ENCODE data around the gene SLC30A1. TPM values are rescaled to one million over a fixed set of nuclear protein-coding genes. Genes with fewer than 3 reads are reported as not detected.
A peak's percentile ranks its signal among the peaks of the same experiment; 100 is the strongest.

SLC30A1 gene
- total and polyA plus RNA-seq, 2 of the 13 experiments (the other 11 are each of a cell fraction or from before 2014, with no cell fraction given) = 5.9 to 24.4 TPM

DNA sequence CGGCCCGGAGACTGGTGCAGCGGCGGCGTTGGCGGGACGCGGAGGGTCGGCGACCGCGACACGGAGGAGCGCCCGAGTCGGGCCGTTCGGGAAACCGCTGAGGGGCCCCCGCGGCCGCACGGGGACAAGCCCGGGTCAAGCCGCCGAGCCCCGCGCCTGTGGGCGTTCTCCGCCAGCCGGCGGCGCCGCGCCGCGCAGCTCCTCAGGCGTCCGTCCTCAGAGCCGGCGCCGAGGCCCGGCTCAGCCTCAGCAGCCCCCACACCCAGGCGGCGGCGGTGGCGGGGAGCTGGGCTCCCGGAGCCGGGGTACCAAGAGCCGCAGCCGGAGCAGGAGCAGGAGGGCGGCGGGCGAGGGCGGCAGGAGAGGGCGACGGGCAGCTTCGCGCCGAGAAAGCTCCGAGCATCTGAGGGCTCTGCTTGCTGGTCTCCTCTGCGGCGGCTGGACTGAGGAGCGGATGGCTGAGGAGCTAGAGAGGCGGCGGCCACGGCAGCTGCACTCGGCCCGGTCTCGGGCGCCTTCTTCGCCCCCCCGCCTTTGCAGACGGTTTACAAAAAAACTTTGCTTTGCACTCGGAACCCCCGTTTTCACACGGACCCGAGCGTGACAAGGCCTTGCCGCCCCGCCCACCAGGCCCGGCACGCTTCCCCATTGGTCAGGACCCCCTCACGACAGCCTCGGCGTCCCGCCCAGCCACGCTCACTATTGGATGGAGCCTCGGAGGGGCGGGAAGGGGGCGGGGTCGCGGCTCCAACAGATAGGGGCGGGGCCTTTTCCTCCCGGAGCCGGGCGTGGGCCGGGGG is at the start of gene SLC30A1 (continued):
- peak; percentile 43; the same call in 1 of the 2 replicates for TF ChIP-seq HNF4G (IDR thresholded peaks at IDR 0.05; ENCODE audit: borderline replicate concordance, low read depth, low read length)
- TF ChIP-seq HNF4G (CRISPR knock-in tag; IDR thresholded peaks at IDR 0.05; ENCODE audit: borderline replicate concordance, low read depth) = no peak
- no peak for TF ChIP-seq RXRB (CRISPR knock-in tag; IDR thresholded peaks at IDR 0.05; ENCODE audit: borderline replicate concordance)
- TF ChIP-seq PAWR (CRISPR knock-in tag; IDR thresholded peaks at IDR 0.05; ENCODE audit: borderline replicate concordance) = no peak
- no peak for TF ChIP-seq GPN1 (CRISPR knock-in tag; IDR thresholded peaks at IDR 0.05; ENCODE audit: borderline replicate concordance)
- no peak; the same call in 1 of the 2 replicates for TF ChIP-seq ZNF556 (CRISPR knock-in tag; IDR thresholded peaks at IDR 0.05; ENCODE audit: borderline replicate concordance)
- TF ChIP-seq, protein P1, sequence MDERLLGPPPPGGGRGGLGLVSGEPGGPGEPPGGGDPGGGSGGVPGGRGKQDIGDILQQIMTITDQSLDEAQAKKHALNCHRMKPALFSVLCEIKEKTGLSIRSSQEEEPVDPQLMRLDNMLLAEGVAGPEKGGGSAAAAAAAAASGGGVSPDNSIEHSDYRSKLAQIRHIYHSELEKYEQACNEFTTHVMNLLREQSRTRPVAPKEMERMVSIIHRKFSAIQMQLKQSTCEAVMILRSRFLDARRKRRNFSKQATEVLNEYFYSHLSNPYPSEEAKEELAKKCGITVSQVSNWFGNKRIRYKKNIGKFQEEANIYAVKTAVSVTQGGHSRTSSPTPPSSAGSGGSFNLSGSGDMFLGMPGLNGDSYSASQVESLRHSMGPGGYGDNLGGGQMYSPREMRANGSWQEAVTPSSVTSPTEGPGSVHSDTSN (CRISPR knock-in tag; IDR thresholded peaks at IDR 0.05) = no peak
- no peak for TF ChIP-seq DMAP1 (CRISPR knock-in tag; IDR thresholded peaks at IDR 0.05)
- TF ChIP-seq, protein P2, sequence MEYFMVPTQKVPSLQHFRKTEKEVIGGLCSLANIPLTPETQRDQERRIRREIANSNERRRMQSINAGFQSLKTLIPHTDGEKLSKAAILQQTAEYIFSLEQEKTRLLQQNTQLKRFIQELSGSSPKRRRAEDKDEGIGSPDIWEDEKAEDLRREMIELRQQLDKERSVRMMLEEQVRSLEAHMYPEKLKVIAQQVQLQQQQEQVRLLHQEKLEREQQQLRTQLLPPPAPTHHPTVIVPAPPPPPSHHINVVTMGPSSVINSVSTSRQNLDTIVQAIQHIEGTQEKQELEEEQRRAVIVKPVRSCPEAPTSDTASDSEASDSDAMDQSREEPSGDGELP (IDR thresholded peaks at IDR 0.05; ENCODE audit: borderline replicate concordance, low read depth) = no peak
- TF ChIP-seq, protein P3, sequence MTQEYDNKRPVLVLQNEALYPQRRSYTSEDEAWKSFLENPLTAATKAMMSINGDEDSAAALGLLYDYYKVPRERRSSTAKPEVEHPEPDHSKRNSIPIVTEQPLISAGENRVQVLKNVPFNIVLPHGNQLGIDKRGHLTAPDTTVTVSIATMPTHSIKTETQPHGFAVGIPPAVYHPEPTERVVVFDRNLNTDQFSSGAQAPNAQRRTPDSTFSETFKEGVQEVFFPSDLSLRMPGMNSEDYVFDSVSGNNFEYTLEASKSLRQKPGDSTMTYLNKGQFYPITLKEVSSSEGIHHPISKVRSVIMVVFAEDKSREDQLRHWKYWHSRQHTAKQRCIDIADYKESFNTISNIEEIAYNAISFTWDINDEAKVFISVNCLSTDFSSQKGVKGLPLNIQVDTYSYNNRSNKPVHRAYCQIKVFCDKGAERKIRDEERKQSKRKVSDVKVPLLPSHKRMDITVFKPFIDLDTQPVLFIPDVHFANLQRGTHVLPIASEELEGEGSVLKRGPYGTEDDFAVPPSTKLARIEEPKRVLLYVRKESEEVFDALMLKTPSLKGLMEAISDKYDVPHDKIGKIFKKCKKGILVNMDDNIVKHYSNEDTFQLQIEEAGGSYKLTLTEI (CRISPR knock-in tag; conservative IDR thresholded peaks at IDR 0.05) = no peak
- peak; percentile 27; the same call in 1 of the 2 replicates for TF ChIP-seq REPIN1 (CRISPR knock-in tag; IDR thresholded peaks at IDR 0.05; ENCODE audit: borderline replicate concordance, low read depth)
- TF ChIP-seq EED (CRISPR knock-in tag; IDR thresholded peaks at IDR 0.05) = no peak
- TF ChIP-seq, protein P4, sequence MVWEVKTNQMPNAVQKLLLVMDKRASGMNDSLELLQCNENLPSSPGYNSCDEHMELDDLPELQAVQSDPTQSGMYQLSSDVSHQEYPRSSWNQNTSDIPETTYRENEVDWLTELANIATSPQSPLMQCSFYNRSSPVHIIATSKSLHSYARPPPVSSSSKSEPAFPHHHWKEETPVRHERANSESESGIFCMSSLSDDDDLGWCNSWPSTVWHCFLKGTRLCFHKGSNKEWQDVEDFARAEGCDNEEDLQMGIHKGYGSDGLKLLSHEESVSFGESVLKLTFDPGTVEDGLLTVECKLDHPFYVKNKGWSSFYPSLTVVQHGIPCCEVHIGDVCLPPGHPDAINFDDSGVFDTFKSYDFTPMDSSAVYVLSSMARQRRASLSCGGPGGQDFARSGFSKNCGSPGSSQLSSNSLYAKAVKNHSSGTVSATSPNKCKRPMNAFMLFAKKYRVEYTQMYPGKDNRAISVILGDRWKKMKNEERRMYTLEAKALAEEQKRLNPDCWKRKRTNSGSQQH (CRISPR knock-in tag; IDR thresholded peaks at IDR 0.05; ENCODE audit: low read depth) = no peak
- TF ChIP-seq, protein P5, sequence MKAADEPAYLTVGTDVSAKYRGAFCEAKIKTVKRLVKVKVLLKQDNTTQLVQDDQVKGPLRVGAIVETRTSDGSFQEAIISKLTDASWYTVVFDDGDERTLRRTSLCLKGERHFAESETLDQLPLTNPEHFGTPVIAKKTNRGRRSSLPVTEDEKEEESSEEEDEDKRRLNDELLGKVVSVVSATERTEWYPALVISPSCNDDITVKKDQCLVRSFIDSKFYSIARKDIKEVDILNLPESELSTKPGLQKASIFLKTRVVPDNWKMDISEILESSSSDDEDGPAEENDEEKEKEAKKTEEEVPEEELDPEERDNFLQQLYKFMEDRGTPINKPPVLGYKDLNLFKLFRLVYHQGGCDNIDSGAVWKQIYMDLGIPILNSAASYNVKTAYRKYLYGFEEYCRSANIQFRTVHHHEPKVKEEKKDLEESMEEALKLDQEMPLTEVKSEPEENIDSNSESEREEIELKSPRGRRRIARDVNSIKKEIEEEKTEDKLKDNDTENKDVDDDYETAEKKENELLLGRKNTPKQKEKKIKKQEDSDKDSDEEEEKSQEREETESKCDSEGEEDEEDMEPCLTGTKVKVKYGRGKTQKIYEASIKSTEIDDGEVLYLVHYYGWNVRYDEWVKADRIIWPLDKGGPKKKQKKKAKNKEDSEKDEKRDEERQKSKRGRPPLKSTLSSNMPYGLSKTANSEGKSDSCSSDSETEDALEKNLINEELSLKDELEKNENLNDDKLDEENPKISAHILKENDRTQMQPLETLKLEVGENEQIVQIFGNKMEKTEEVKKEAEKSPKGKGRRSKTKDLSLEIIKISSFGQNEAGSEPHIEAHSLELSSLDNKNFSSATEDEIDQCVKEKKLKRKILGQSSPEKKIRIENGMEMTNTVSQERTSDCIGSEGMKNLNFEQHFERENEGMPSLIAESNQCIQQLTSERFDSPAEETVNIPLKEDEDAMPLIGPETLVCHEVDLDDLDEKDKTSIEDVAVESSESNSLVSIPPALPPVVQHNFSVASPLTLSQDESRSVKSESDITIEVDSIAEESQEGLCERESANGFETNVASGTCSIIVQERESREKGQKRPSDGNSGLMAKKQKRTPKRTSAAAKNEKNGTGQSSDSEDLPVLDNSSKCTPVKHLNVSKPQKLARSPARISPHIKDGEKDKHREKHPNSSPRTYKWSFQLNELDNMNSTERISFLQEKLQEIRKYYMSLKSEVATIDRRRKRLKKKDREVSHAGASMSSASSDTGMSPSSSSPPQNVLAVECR (CRISPR knock-in tag; IDR thresholded peaks at IDR 0.05; ENCODE audit: borderline replicate concordance) = 0 out of 2 replicates have a peak, but pooled peaks have one; percentile 4
- no peak for TF ChIP-seq ISX (CRISPR knock-in tag; conservative IDR thresholded peaks at IDR 0.05)
- no peak for TF ChIP-seq ZSCAN29 (CRISPR knock-in tag; conservative IDR thresholded peaks at IDR 0.05)

Measured in HepG2 (cell line).